ENCODE measurements around the gene ITCH.

- no peak for TF ChIP-seq POLR2AphosphoS5 (IDR thresholded peaks at IDR 0.05)
- TF ChIP-seq CTCF (IDR thresholded peaks at IDR 0.05) = no peak
- TF ChIP-seq POLR2A (IDR thresholded peaks at IDR 0.05) = no peak
Measured at GRCh38 chr20:34403063-34403827, 40.2 kb downstream of the ITCH start.

Measured in transverse colon (tissue), 4 donors.